D721Med (cell line): ENCODE data around the gene SSH2.

Experiments used
- DNase-seq: peaks from one replicate; pipeline ENCODE4 v3.0.0; 2011; ENCODE audit warnings: low spot score; ENCODE audit not compliant: insufficient read length
- FAIRE-seq: peaks from 2 replicates; lab custom pipeline; 2011; peaks lifted over from hg19 to GRCh38; lab: Jason Lieb, UNC
- TF ChIP-seq, protein P1 (sequence below): IDR thresholded peaks from 2 replicates; pipeline ENCODE4 v1.5.1; 2012; ENCODE audit warnings: mild to moderate bottlenecking, control low read depth; ENCODE audit not compliant: insufficient read depth; ENCODE audit errors: missing control alignments

Gene SSH2

DNA sequence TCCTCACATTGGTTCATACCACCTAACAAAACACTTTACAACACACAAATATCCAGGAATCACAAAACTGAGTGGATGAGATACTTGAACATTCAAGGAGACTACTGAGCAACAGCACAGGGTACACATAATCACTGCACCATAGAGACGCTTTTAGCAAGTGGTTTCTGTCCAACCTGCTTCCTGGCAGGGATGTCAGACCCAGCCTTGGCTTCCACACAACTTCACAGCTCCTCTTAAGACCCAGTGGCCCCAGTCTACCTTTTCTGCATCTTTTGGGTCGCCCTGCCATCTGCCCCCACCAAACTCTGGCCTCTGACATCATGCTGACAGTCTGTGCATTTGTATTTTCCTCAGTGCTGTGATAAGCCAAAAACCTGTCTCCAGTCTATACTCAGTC, 301.4 kb downstream of the SSH2 start:
- TF ChIP-seq, protein P1, sequence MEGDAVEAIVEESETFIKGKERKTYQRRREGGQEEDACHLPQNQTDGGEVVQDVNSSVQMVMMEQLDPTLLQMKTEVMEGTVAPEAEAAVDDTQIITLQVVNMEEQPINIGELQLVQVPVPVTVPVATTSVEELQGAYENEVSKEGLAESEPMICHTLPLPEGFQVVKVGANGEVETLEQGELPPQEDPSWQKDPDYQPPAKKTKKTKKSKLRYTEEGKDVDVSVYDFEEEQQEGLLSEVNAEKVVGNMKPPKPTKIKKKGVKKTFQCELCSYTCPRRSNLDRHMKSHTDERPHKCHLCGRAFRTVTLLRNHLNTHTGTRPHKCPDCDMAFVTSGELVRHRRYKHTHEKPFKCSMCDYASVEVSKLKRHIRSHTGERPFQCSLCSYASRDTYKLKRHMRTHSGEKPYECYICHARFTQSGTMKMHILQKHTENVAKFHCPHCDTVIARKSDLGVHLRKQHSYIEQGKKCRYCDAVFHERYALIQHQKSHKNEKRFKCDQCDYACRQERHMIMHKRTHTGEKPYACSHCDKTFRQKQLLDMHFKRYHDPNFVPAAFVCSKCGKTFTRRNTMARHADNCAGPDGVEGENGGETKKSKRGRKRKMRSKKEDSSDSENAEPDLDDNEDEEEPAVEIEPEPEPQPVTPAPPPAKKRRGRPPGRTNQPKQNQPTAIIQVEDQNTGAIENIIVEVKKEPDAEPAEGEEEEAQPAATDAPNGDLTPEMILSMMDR = no peak
- no peak for DNase-seq
- no peak for FAIRE-seq

DNA sequence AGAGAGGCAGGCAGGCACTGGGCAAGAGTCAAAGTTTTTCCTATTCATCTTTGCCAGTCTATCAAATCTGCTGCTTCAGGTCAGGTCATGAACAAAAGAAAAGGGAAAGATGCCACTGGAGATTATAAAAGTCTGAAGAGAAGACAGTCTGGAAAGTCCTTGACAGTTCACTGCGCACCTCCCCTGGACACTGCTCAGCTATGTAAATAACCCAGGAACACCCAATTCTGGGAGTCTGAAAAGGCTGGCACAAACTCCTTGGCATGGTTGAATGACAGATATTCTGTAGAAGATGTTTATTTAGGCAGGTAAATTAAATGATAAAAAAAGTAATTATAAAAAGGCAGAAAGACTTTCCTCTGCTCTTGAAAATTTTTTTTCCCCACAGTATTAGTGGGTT, 302.1 kb downstream of the SSH2 start:
- DNase-seq = no peak
- TF ChIP-seq, protein P1 = no peak

DNA sequence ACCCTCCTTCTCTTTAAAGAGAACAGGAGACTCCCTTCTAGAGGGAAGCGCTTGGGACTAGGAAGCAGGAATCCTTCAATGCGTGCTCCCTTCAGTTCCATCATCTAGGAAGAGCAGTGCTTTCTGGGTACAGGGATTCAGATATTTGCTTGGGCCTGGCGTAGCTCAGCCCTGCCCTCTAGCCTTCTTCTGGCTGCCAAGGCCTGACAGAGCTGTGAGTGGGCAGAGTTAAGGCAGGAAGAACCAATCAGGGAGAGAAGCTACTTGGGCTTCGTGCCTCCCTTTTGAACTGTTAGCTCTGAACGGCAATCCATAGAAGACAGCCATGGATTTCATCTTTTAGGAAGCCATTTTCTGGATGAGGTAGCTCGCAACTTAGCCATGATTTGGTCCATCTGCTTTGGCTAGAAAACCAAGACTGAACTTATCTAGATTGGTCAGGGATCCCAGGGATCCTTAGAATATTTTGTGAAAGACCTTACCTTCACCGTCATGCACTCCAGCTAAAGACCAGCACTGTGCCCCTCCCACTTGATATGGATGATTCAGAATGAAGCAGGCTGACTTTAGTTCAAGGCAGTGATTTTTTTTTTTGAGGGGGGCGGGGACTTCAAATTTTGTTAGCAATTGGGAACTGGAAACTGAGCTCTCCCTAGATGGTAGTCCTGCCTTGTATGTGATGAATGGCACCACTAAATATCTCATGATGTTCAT, 304.8 kb downstream of the SSH2 start:
- TF ChIP-seq, protein P1 = peak; percentile 9
- FAIRE-seq = no peak
- no peak for DNase-seq

More for the DNA sequence above, 302.1 kb downstream of the SSH2 start:
- FAIRE-seq = no peak

DNA sequence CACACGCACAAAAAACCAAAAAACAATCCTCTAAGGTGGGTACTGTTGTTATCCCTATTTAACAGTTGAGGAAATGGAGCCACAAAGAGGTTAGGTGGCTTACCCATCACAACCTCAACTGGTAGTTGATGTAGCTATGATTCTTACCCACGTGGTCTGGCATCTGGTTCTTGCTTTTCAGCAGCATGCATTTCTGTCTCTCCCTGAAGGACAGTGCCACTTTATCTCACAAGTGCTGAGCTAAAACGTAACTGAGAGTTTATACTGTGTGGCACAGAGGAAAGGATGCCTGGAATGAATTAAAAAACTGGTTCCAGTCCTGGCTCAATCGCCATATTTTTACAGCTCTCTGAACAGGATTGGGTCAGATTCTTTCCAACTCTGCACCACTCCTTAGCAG, 305.4 kb downstream of the SSH2 start:
- FAIRE-seq = no peak
- TF ChIP-seq, protein P1 = no peak
- no peak for DNase-seq

DNA sequence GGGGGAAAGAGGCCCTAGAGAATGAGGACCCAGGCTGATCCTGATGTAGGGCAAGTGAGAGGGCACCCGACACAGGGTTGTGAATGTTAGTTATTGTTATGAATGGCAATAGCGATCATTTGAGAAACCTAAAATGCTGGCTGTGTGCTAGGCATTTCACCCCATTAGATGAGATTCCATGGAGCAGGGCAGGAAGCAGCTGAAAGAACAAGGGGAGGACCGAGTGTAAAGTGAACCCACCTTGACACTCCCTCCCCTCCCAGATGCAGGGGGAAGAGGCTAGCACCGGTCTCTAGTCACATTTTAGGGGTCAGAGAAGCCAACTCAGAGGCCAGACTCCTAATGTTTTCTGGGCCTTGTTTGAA, 306.8 kb downstream of the SSH2 start:
- TF ChIP-seq, protein P1 = no peak
- no peak for DNase-seq
- FAIRE-seq = no peak

DNA sequence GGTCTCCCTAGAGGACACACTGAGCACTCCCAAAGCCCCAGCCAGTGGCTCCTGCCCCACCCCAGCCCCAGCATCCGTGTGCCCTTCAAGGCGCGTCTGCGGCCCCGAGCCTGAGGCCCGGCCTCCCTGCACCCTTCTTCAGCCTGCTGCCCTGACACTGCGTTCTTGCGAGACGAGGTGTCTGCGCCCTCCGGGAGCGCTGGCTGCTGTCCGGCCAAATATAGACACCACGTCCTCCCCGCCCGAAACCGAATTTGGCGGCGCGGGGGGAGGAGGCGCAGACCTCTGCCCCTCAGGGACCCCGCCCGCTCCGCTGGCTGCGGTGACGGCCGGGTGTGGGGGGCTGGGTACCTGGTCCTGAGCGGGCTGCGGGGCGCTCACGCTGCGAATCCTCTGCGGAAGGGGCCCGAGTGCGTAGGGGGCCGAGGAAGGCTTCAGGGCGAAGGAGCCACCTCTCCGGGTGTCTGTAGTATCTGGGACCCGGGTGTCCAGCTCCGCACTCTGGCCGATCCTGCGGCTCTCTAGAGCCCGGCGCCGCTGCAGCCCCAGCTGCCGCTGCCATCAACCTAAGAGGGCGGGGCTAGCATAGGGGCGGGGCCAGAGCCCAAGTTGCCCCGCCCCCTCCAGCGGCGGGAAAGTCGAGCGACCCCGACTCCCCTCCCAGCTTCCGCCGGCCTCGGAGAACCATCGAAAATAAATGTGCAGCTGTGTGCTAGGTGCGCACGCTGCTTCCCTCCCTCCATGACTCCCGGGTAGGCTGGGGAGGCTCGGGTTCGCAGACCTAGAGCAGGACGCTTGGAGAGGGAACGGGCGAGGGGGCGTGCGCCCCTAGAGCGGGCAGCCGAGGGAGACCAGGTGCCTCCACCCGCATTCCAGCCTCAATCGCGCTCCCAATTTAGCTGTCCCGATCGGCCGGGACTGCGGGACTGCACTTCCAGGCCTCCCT, 307.4 kb downstream of the SSH2 start, which contains the start of gene CORO6:
Gene CORO6, minus strand, starts transcription at position 576 of the 946 bp plus-strand sequence. CDS start 1,491 bp downstream, outside the sequence.
- DNase-seq (no peak), FAIRE-seq (no peak)

More for the DNA sequence above, 307.4 kb downstream of the SSH2 start, which contains the start of gene CORO6:
- TF ChIP-seq, protein P1 = no peak
